GM23338 (cell line): ENCODE results near the gene GRM8. TPM values are rescaled to one million over a fixed set of nuclear protein-coding genes. Genes with fewer than 3 reads are reported as not detected.

Source experiments
- ATAC-seq: fragments of 200-7000 bp; cut with Tn5 transposase; 3 replicates; pipeline ENCODE4 v1.9.1; 2020
- DNase-seq: peaks from one replicate; pipeline ENCODE4 v3.0.0-alpha.2; 2015; ENCODE audit warnings: low spot score
- H2AFZ ChIP-seq: fragments of 200-600 bp; sonication (generic); 2 replicates; pipeline ENCODE4 v1.8.0; 2016; ENCODE audit warnings: antibody characterized with exemption, mild to moderate bottlenecking, moderate library complexity
- H3F3A ChIP-seq: fragments of 200-600 bp; sonication (generic); replicated peaks from 2 replicates; pipeline ENCODE4 v1.8.0; 2017; ENCODE audit warnings: antibody characterized with exemption, mixed run types, low read depth
- H3K27ac ChIP-seq: fragments of 200-600 bp; sonication (generic); 2 replicates; pipeline ENCODE4 v1.6.1; 2016; ENCODE audit warnings: low read depth
- H3K27me3 ChIP-seq: fragments of 200-600 bp; sonication (generic); 2 replicates; pipeline ENCODE4 v1.8.0; 2016; ENCODE audit warnings: mild to moderate bottlenecking, mixed run types, moderate library complexity; ENCODE audit not compliant: insufficient read depth
- H3K36me3 ChIP-seq: fragments of 200-600 bp; sonication (generic); 2 replicates; pipeline ENCODE4 v1.8.0; 2016; ENCODE audit warnings: mild to moderate bottlenecking; ENCODE audit not compliant: insufficient read depth
- H3K4me1 ChIP-seq: fragments of 200-600 bp; sonication (generic); 2 replicates; pipeline ENCODE4 v1.8.0; 2016; ENCODE audit warnings: mild to moderate bottlenecking, moderate library complexity; ENCODE audit not compliant: insufficient read depth
- H3K4me2 ChIP-seq: fragments of 200-600 bp; sonication (generic); 2 replicates; pipeline ENCODE4 v1.7.1; 2017; ENCODE audit warnings: mixed run types
- H3K4me3 ChIP-seq: fragments of 200-600 bp; sonication (generic); 2 replicates; pipeline ENCODE4 v1.6.1; 2016; ENCODE audit warnings: mixed run types
- H3K79me2 ChIP-seq: fragments of 200-600 bp; sonication (generic); replicated peaks from 2 replicates; pipeline ENCODE4 v1.8.0; 2017; ENCODE audit warnings: mild to moderate bottlenecking; ENCODE audit not compliant: insufficient read depth
- H3K9me2 ChIP-seq: fragments of 200-600 bp; sonication (generic); 2 replicates; pipeline ENCODE4 v1.8.0; 2017; ENCODE audit not compliant: insufficient read depth
- H4K20me1 ChIP-seq: fragments of 200-600 bp; sonication (generic); replicated peaks from 2 replicates; pipeline ENCODE4 v1.8.0; 2017; ENCODE audit warnings: mild to moderate bottlenecking; ENCODE audit not compliant: insufficient read depth
- H3K27ac Mint-ChIP-seq: 2 replicates; pipeline ENCODE4 v1.8.0; 2020; ENCODE audit warnings: inconsistent platforms, mild to moderate bottlenecking, moderate library complexity, mixed read lengths
- H3K27me3 Mint-ChIP-seq: 3 replicates; pipeline ENCODE4 v1.8.0; 2022; ENCODE audit warnings: low read depth, mild to moderate bottlenecking, moderate library complexity, mixed read lengths, inconsistent platforms; ENCODE audit not compliant: insufficient read depth, poor library complexity
- H3K36me3 Mint-ChIP-seq: 3 replicates; pipeline ENCODE4 v1.8.0; 2021; ENCODE audit warnings: low read depth, mild to moderate bottlenecking, inconsistent platforms, moderate library complexity, mixed read lengths
- H3K4me1 Mint-ChIP-seq: 3 replicates; pipeline ENCODE4 v1.8.0; 2020; ENCODE audit warnings: mild to moderate bottlenecking, inconsistent platforms, mixed read lengths
- H3K4me3 Mint-ChIP-seq: 3 replicates; pipeline ENCODE4 v1.8.0; 2021; ENCODE audit warnings: moderate library complexity, mild to moderate bottlenecking, inconsistent platforms, mixed read lengths
- H3K9me3 Mint-ChIP-seq: 3 replicates; pipeline ENCODE4 v1.8.0; 2020; ENCODE audit warnings: moderate library complexity, mild to moderate bottlenecking, inconsistent platforms, mixed read lengths
- CREB1 ChIP-seq: fragments of 250-450 bp; sonication (Bioruptor Pico); IDR thresholded peaks from 2 replicates; pipeline ENCODE4 v1.5.0; 2020; ENCODE audit warnings: low read depth, mild to moderate bottlenecking, moderate library complexity
- EZH2 ChIP-seq: fragments of 200-600 bp; sonication (generic); IDR thresholded peaks from one replicate; pipeline ENCODE4 v1.8.0; 2017; ENCODE audit warnings: antibody characterized with exemption, mild to moderate bottlenecking, low read depth; ENCODE audit not compliant: unreplicated experiment
- EZH2phosphoT487 ChIP-seq: fragments of 200-600 bp; sonication (generic); IDR thresholded peaks from one replicate; pipeline ENCODE4 v1.8.1; 2018; ENCODE audit warnings: antibody characterized with exemption; ENCODE audit not compliant: unreplicated experiment
- JUNB ChIP-seq: IDR thresholded peaks from one replicate; pipeline ENCODE4 v1.6.1; 2016; ENCODE audit warnings: antibody characterized with exemption; ENCODE audit not compliant: unreplicated experiment
- NANOG ChIP-seq: IDR thresholded peaks from 2 replicates; pipeline ENCODE4 v1.6.1; 2016; ENCODE audit warnings: antibody characterized with exemption, borderline replicate concordance
- POLR2AphosphoS5 ChIP-seq: IDR thresholded peaks from 2 replicates; pipeline ENCODE4 v1.6.1; 2016; ENCODE audit warnings: antibody characterized with exemption, low read depth
- STAT1 ChIP-seq: IDR thresholded peaks from one replicate; pipeline ENCODE4 v1.6.1; 2016; ENCODE audit warnings: antibody characterized with exemption; ENCODE audit not compliant: unreplicated experiment
- ZNF114 ChIP-seq: fragments of 250-450 bp; sonication (Bioruptor Pico); IDR thresholded peaks from 2 replicates; pipeline ENCODE4 v1.5.0; 2020; ENCODE audit warnings: mild to moderate bottlenecking, moderate library complexity
- ZNF331 ChIP-seq: fragments of 250-450 bp; sonication (Bioruptor Pico); IDR thresholded peaks from 2 replicates; pipeline ENCODE4 v1.5.0; 2020; ENCODE audit warnings: low read depth, mild to moderate bottlenecking, moderate library complexity
- polyA plus RNA-seq: library from polyadenylated mRNA; unstranded; fragments of >200 nt; fragmentation: Nextera tagmentation; extraction: Ambion mirVana; gene quantifications from 2 replicates; pipeline ENCODE4 v1.2.1, GENCODE V29; 2016
- total RNA-seq: library from RNA; depleted of rRNA; stranded (reverse); fragments of >200 nt; shearing (Covaris generic); gene quantifications from 2 replicates; pipeline ENCODE4 v1.2.3, GENCODE V29; 2014
- TF ChIP-seq, protein P1 (sequence below): IDR thresholded peaks from 2 replicates; pipeline ENCODE4 v1.6.1; 2016; ENCODE audit warnings: antibody characterized with exemption
- TF ChIP-seq, protein P2 (sequence below): IDR thresholded peaks from one replicate; pipeline ENCODE4 v1.6.1; 2018; ENCODE audit warnings: antibody characterized with exemption; ENCODE audit not compliant: unreplicated experiment
- TF ChIP-seq, protein P3 (sequence below): fragments of 250-450 bp; sonication (Bioruptor Pico); IDR thresholded peaks from 2 replicates; pipeline ENCODE4 v1.5.0; 2020; ENCODE audit warnings: mild to moderate bottlenecking, moderate library complexity
- TF ChIP-seq, protein P4 (sequence below), 2 experiments: fragments of 200-600 bp in 1 of 2; sonication (generic) in 1 of 2; conservative IDR thresholded peaks; 2 replicates each; pipeline versions ENCODE4 v1.5.1 to v1.6.1; 2016 to 2017; ENCODE audit warnings: antibody characterized with exemption in 2 of 2, low read depth in 2 of 2, mild to moderate bottlenecking in 2 of 2, moderate library complexity in 1 of 2

Gene GRM8
- total and polyA plus RNA-seq, 2 experiments from 2014 or later, result 1.9 to 6.6 TPM

DNA sequence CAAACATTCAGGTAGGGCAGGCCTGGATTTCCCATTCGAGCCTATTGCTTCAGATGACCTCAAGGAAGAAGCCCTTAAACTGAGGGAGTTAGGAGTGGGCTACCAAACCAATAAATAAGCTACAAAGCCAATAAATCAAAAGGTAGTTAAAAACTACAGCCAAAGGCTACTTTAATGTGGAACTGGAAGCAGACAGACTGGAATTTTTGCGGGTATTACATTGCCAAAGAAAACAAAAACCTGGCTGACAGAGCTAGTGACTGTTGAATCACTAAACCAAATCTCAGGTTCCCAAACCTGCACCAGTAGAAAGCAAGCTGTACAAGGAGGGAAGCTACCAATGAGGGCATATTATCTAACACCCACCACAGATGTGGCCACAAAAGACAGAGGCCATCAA, 315.6 kb downstream of the GRM8 start:
- H3K27me3 ChIP-seq, result no peaks in the 10 kb centered on the region
- no peaks in the 10 kb centered on the region for H3F3A ChIP-seq
- no peak overlapping the region for H3K27ac ChIP-seq
- DNase-seq, result no peak
- Mint-ChIP-seq H3K4me3 (no peak overlapping the region), H3K27ac (no peak overlapping the region), H3K4me1 (peaks cover 3% of the 10 kb centered on the region; the same call in 1 of the 3 replicates), H3K36me3 (no peaks in the 10 kb centered on the region), H3K27me3 (peaks cover 2% of the 10 kb centered on the region), H3K9me3 (no peaks in the 10 kb centered on the region; the same call in 2 of the 3 replicates)
- TF ChIP-seq, protein P1, sequence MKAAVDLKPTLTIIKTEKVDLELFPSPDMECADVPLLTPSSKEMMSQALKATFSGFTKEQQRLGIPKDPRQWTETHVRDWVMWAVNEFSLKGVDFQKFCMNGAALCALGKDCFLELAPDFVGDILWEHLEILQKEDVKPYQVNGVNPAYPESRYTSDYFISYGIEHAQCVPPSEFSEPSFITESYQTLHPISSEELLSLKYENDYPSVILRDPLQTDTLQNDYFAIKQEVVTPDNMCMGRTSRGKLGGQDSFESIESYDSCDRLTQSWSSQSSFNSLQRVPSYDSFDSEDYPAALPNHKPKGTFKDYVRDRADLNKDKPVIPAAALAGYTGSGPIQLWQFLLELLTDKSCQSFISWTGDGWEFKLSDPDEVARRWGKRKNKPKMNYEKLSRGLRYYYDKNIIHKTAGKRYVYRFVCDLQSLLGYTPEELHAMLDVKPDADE, result no peak
- TF ChIP-seq ZNF114 (CRISPR knock-in tag) (no peak), ZNF331 (CRISPR knock-in tag) (no peak), NANOG (no peak), EZH2phosphoT487 (no peak), POLR2AphosphoS5 (no peak), EZH2 (no peak), CREB1 (CRISPR knock-in tag) (no peak), STAT1 (no peak), JUNB (no peak)
- TF ChIP-seq, protein P2, sequence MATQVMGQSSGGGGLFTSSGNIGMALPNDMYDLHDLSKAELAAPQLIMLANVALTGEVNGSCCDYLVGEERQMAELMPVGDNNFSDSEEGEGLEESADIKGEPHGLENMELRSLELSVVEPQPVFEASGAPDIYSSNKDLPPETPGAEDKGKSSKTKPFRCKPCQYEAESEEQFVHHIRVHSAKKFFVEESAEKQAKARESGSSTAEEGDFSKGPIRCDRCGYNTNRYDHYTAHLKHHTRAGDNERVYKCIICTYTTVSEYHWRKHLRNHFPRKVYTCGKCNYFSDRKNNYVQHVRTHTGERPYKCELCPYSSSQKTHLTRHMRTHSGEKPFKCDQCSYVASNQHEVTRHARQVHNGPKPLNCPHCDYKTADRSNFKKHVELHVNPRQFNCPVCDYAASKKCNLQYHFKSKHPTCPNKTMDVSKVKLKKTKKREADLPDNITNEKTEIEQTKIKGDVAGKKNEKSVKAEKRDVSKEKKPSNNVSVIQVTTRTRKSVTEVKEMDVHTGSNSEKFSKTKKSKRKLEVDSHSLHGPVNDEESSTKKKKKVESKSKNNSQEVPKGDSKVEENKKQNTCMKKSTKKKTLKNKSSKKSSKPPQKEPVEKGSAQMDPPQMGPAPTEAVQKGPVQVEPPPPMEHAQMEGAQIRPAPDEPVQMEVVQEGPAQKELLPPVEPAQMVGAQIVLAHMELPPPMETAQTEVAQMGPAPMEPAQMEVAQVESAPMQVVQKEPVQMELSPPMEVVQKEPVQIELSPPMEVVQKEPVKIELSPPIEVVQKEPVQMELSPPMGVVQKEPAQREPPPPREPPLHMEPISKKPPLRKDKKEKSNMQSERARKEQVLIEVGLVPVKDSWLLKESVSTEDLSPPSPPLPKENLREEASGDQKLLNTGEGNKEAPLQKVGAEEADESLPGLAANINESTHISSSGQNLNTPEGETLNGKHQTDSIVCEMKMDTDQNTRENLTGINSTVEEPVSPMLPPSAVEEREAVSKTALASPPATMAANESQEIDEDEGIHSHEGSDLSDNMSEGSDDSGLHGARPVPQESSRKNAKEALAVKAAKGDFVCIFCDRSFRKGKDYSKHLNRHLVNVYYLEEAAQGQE, result no peak
- TF ChIP-seq, protein P3, sequence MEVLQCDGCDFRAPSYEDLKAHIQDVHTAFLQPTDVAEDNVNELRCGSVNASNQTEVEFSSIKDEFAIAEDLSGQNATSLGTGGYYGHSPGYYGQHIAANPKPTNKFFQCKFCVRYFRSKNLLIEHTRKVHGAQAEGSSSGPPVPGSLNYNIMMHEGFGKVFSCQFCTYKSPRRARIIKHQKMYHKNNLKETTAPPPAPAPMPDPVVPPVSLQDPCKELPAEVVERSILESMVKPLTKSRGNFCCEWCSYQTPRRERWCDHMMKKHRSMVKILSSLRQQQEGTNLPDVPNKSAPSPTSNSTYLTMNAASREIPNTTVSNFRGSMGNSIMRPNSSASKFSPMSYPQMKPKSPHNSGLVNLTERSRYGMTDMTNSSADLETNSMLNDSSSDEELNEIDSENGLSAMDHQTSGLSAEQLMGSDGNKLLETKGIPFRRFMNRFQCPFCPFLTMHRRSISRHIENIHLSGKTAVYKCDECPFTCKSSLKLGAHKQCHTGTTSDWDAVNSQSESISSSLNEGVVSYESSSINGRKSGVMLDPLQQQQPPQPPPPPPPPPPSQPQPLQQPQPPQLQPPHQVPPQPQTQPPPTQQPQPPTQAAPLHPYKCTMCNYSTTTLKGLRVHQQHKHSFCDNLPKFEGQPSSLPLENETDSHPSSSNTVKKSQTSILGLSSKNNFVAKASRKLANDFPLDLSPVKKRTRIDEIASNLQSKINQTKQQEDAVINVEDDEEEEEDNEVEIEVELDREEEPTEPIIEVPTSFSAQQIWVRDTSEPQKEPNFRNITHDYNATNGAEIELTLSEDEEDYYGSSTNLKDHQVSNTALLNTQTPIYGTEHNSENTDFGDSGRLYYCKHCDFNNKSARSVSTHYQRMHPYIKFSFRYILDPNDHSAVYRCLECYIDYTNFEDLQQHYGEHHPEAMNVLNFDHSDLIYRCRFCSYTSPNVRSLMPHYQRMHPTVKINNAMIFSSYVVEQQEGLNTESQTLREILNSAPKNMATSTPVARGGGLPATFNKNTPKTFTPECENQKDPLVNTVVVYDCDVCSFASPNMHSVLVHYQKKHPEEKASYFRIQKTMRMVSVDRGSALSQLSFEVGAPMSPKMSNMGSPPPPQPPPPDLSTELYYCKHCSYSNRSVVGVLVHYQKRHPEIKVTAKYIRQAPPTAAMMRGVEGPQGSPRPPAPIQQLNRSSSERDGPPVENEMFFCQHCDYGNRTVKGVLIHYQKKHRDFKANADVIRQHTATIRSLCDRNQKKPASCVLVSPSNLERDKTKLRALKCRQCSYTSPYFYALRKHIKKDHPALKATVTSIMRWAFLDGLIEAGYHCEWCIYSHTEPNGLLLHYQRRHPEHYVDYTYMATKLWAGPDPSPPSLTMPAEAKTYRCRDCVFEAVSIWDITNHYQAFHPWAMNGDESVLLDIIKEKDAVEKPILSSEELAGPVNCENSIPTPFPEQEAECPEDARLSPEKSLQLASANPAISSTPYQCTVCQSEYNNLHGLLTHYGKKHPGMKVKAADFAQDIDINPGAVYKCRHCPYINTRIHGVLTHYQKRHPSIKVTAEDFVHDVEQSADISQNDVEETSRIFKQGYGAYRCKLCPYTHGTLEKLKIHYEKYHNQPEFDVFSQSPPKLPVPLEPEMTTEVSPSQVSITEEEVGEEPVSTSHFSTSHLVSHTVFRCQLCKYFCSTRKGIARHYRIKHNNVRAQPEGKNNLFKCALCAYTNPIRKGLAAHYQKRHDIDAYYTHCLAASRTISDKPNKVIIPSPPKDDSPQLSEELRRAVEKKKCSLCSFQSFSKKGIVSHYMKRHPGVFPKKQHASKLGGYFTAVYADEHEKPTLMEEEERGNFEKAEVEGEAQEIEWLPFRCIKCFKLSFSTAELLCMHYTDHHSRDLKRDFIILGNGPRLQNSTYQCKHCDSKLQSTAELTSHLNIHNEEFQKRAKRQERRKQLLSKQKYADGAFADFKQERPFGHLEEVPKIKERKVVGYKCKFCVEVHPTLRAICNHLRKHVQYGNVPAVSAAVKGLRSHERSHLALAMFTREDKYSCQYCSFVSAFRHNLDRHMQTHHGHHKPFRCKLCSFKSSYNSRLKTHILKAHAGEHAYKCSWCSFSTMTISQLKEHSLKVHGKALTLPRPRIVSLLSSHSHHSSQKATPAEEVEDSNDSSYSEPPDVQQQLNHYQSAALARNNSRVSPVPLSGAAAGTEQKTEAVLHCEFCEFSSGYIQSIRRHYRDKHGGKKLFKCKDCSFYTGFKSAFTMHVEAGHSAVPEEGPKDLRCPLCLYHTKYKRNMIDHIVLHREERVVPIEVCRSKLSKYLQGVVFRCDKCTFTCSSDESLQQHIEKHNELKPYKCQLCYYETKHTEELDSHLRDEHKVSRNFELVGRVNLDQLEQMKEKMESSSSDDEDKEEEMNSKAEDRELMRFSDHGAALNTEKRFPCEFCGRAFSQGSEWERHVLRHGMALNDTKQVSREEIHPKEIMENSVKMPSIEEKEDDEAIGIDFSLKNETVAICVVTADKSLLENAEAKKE (CRISPR knock-in tag), result no peak
- TF ChIP-seq, protein P4, sequence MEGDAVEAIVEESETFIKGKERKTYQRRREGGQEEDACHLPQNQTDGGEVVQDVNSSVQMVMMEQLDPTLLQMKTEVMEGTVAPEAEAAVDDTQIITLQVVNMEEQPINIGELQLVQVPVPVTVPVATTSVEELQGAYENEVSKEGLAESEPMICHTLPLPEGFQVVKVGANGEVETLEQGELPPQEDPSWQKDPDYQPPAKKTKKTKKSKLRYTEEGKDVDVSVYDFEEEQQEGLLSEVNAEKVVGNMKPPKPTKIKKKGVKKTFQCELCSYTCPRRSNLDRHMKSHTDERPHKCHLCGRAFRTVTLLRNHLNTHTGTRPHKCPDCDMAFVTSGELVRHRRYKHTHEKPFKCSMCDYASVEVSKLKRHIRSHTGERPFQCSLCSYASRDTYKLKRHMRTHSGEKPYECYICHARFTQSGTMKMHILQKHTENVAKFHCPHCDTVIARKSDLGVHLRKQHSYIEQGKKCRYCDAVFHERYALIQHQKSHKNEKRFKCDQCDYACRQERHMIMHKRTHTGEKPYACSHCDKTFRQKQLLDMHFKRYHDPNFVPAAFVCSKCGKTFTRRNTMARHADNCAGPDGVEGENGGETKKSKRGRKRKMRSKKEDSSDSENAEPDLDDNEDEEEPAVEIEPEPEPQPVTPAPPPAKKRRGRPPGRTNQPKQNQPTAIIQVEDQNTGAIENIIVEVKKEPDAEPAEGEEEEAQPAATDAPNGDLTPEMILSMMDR (conservative IDR thresholded peaks at IDR 0.05; ENCODE audit: low read depth in 2 of 2), result no peak
- no peaks in the 10 kb centered on the region for H3K9me2 ChIP-seq
- no peak overlapping the region for H3K4me2 ChIP-seq
- no peak overlapping the region for H2AFZ ChIP-seq
- H3K79me2 ChIP-seq, result no peaks in the 10 kb centered on the region
- no peak overlapping the region for H3K4me3 ChIP-seq
- no peaks in the 10 kb centered on the region for H3K36me3 ChIP-seq
- ATAC-seq, result no peak
- H4K20me1 ChIP-seq, result no peaks in the 10 kb centered on the region
- no peaks in the 10 kb centered on the region for H3K4me1 ChIP-seq
